Measurements from ENCODE around the gene NAV3. TPM values are rescaled to one million over a fixed set of nuclear protein-coding genes. Genes with fewer than 3 reads are reported as not detected.

NAV3 gene
- total RNA-seq, 1 donor from 2014 or later: 5.0 TPM

- Mint-ChIP-seq H3K27ac (ENCODE audit: unreplicated experiment) (no peak overlapping the region), H3K4me1 (peaks cover 6% of the 10 kb centered on the region), H3K36me3 (ENCODE audit: low read depth) (no peaks in the 10 kb centered on the region), H3K9me3 (no peaks in the 10 kb centered on the region), H3K27me3 (ENCODE audit: low read depth) (no peaks in the 10 kb centered on the region), H3K4me3 (no peak overlapping the region)
- TF ChIP-seq, protein P1, sequence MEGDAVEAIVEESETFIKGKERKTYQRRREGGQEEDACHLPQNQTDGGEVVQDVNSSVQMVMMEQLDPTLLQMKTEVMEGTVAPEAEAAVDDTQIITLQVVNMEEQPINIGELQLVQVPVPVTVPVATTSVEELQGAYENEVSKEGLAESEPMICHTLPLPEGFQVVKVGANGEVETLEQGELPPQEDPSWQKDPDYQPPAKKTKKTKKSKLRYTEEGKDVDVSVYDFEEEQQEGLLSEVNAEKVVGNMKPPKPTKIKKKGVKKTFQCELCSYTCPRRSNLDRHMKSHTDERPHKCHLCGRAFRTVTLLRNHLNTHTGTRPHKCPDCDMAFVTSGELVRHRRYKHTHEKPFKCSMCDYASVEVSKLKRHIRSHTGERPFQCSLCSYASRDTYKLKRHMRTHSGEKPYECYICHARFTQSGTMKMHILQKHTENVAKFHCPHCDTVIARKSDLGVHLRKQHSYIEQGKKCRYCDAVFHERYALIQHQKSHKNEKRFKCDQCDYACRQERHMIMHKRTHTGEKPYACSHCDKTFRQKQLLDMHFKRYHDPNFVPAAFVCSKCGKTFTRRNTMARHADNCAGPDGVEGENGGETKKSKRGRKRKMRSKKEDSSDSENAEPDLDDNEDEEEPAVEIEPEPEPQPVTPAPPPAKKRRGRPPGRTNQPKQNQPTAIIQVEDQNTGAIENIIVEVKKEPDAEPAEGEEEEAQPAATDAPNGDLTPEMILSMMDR (conservative IDR thresholded peaks at IDR 0.05): no peak
- no peak for DNase-seq (ENCODE audit: low read depth, low spot score)
These were observed 93.2 kb downstream of the NAV3 start for GRCh38 chr12:77923882-77924281.

DNA sequence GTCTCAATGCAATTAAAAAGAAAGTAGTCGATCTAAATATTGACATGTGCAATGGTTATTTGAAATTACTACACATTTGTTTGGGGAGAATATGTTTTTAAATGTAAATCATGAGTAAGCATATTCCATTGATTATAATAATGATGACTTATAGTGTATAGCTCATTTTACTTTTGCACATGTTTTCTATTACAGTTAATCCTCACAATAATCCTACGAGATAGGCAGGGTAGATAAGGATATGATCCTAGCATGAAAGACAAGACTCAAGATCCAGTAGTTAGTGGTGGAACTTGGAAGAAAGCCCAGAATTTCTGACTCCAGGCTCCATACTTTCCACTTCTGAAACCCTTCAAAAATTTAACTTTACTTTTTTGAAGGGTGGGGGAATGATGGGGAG, 94.0 kb downstream of the NAV3 start:
- H3K4me3 Mint-ChIP-seq: no peak overlapping the region

GRCh38 chr12:77925536-77926108, 94.9 kb downstream of the NAV3 start:
- Mint-ChIP-seq H3K4me1 (no peaks in the 10 kb centered on the region), H3K4me3 (no peak overlapping the region), H3K27me3 (ENCODE audit: low read depth) (no peaks in the 10 kb centered on the region), H3K36me3 (ENCODE audit: low read depth) (no peaks in the 10 kb centered on the region), H3K9me3 (no peaks in the 10 kb centered on the region), H3K27ac (ENCODE audit: unreplicated experiment) (no peak overlapping the region)
- DNase-seq (ENCODE audit: low read depth, low spot score): peak; percentile 54
- TF ChIP-seq, protein P1 (conservative IDR thresholded peaks at IDR 0.05): peak; percentile 99

More for the DNA sequence above, 94.0 kb downstream of the NAV3 start:
- Mint-ChIP-seq H3K9me3 (no peaks in the 10 kb centered on the region), H3K27me3 (ENCODE audit: low read depth) (no peaks in the 10 kb centered on the region), H3K27ac (ENCODE audit: unreplicated experiment) (no peak overlapping the region), H3K4me1 (peaks cover 1% of the 10 kb centered on the region), H3K36me3 (ENCODE audit: low read depth) (no peaks in the 10 kb centered on the region)
- TF ChIP-seq, protein P1 (conservative IDR thresholded peaks at IDR 0.05): no peak
- DNase-seq (ENCODE audit: low read depth, low spot score): no peak

DNA sequence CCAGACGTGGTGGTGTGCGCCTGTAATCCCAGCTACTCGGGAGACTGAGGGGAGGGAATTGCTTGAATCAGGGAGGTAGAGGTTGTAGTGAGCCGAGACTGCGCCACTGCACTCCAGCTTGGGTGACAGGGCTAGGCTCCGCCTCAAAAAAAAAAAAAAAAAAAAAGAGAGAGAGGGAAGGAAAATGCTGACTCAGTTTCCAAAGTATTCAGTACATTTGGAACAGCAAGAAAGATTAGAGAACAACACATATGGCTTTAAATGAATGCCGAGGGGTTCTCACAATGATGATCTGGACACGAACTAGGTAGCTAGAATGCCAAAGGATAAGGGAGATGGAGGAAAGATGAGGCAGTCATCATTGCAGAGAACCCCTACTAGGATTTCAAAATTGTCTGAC, 97.4 kb downstream of the NAV3 start:
- DNase-seq (ENCODE audit: low read depth, low spot score): no peak
- no peaks in the 10 kb centered on the region for H3K4me1 Mint-ChIP-seq
- H3K27me3 Mint-ChIP-seq (ENCODE audit: low read depth): no peaks in the 10 kb centered on the region
- H3K36me3 Mint-ChIP-seq (ENCODE audit: low read depth): no peaks in the 10 kb centered on the region
- TF ChIP-seq, protein P1 (conservative IDR thresholded peaks at IDR 0.05): no peak
- no peak overlapping the region for H3K27ac Mint-ChIP-seq (ENCODE audit: unreplicated experiment)
- H3K9me3 Mint-ChIP-seq: no peaks in the 10 kb centered on the region
- no peak overlapping the region for H3K4me3 Mint-ChIP-seq

DNA sequence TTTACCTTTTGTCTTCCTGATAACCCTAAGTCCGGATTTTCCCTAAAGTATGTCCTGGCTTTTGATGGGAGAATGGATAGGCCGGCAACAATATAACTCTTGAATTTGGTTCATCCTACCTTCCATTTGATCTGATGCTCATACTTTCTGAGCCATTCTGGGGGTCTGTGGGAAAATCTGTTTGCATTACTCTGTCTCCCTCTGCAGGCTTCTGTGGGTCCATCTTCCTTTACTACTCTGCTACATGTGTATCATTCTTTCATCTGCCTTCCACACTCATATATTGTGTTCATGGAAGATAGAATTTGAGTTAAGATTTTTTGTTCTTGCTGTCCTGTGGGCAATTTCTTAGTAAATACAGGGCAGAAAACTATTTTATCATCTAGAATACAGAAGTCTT, 101.5 kb downstream of the NAV3 start:
- H3K27me3 Mint-ChIP-seq (ENCODE audit: low read depth): no peaks in the 10 kb centered on the region
- H3K36me3 Mint-ChIP-seq (ENCODE audit: low read depth): no peaks in the 10 kb centered on the region
- H3K4me3 Mint-ChIP-seq: no peak overlapping the region
- no peak overlapping the region for H3K27ac Mint-ChIP-seq (ENCODE audit: unreplicated experiment)
- no peak for DNase-seq (ENCODE audit: low read depth, low spot score)
- TF ChIP-seq, protein P1 (conservative IDR thresholded peaks at IDR 0.05): no peak
- H3K4me1 Mint-ChIP-seq: no peaks in the 10 kb centered on the region
- no peaks in the 10 kb centered on the region for H3K9me3 Mint-ChIP-seq

Measured in neural crest cell (in vitro differentiated cells).